Naive thymus-derived CD8-positive, alpha-beta T cell (primary cell): ENCODE results near the gene VEGFB. TPM values are rescaled to one million over a fixed set of nuclear protein-coding genes. Genes with fewer than 3 reads are reported as not detected.

ENCODE experiments used
- ATAC-seq, 2 donors: fragments of 150-1000 bp; cut with Tn5 transposase in 1 of 2; sonication (Bioruptor Pico), chemical (Tn5 transposase) in 1 of 2; 1 replicate in 1 of 2; 2 replicates in 1 of 2; pipeline ENCODE4 v1.10.0; 2021; ENCODE audit warnings: mild to moderate bottlenecking in 2 of 2, moderate library complexity in 2 of 2
- POLR2A ChIA-PET: fragments of 350-600 bp; sonication (Branson Sonifier 250); formaldehyde crosslinking; loops from one replicate; lab custom pipeline; 2021; ENCODE audit warnings: antibody characterized with exemption; lab: Charles Lee
- DNase-seq, 10 donors: peaks; one replicate each; pipeline versions ENCODE4 v3.0.0 to v3.0.0-alpha.2; 2020 to 2022
- H3K27ac Mint-ChIP-seq, 10 donors: one replicate each; pipeline ENCODE4 v1.8.0; 2020 to 2022; ENCODE audit warnings: mild to moderate bottlenecking in 10 of 10, mixed read lengths in 10 of 10, moderate library complexity in 4 of 10, inconsistent platforms in 1 of 10
- H3K27me3 Mint-ChIP-seq, 5 donors: one replicate each; pipeline ENCODE4 v1.8.0; 2021 to 2022; ENCODE audit warnings: mixed read lengths in 5 of 5
- H3K36me3 Mint-ChIP-seq, 3 donors: one replicate each; pipeline ENCODE4 v1.8.0; 2020 to 2022; ENCODE audit warnings: mixed read lengths in 3 of 3, mild to moderate bottlenecking in 2 of 3, inconsistent platforms in 1 of 3
- H3K4me1 Mint-ChIP-seq, 4 donors: one replicate each; pipeline ENCODE4 v1.8.0; 2021 to 2022; ENCODE audit warnings: mixed read lengths in 4 of 4
- H3K4me3 Mint-ChIP-seq, 10 donors: one replicate each; pipeline ENCODE4 v1.8.0; 2020 to 2022; ENCODE audit warnings: mild to moderate bottlenecking in 10 of 10, mixed read lengths in 10 of 10, moderate library complexity in 6 of 10, inconsistent platforms in 1 of 10
- H3K9me3 Mint-ChIP-seq, 9 donors: one replicate each; pipeline ENCODE4 v1.8.0; 2020 to 2022; ENCODE audit warnings: mixed read lengths in 9 of 9, mild to moderate bottlenecking in 3 of 9, inconsistent platforms in 1 of 9, moderate library complexity in 1 of 9
- polyA plus RNA-seq, 3 donors: library from polyadenylated mRNA; unstranded; fragments of 300-500 nt; fragmentation: Illumina TruSeq; gene quantifications; one replicate each; pipeline ENCODE4 v1.2.3, GENCODE V29; 2021
- total RNA-seq, 8 experiments: library from RNA in 2 of 8; stranded (reverse) in 2 of 8; gene quantifications; one replicate each; pipeline ENCODE4 v1.2.3 and lab custom pipeline; 2021 to 2026

The VEGFB gene
- total and polyA plus RNA-seq, 5 experiments from 2014 or later = 11.2 to 62.1 (median 28.1) TPM

DNA sequence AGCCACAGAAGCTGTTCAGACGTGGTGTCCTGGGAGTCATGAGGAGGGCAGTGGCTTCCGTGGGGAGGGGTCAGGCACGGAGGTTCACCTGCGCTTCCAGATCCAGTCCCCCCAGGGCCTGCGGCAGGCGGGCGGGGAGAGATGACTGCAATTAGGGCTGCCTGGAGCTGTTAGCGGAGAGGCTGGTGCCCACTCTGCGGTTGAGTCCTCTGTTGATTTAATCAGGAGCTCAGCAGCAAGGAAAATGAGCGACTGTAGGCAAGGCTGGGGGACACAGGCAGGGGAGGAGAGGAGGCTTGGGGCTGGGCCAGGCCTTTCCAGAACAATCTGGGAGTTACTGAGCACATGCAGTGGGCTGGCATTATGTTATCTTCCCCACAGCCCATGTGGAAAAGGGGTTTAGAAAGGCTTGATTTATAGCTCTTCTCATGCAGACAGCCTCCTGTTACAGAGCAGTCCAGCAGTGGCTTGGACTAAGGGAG, 30.0 kb downstream of the VEGFB start:
- Mint-ChIP-seq H3K9me3 (no peaks in the 10 kb centered on the region), H3K4me1 (peaks cover 16 to 19% (median 17%) of the 10 kb centered on the region in 4 donors), H3K36me3 (peaks cover 0 to 1% (median 0%) of the 10 kb centered on the region in 3 donors), H3K27ac (peak overlapping the region in 2 of 10 donors; percentile 21 to 62), H3K4me3 (no peak overlapping the region), H3K27me3 (no peaks in the 10 kb centered on the region)
- POLR2A ChIA-PET = interaction anchor here (0.6 to 1.6 kb wide), 6 partner anchors 10 to 57 kb away, joined by 3 to 6 read pairs (median 4); partner anchors contain the start of gene FERMT3
- ATAC-seq = no peak
- no peak for DNase-seq

DNA sequence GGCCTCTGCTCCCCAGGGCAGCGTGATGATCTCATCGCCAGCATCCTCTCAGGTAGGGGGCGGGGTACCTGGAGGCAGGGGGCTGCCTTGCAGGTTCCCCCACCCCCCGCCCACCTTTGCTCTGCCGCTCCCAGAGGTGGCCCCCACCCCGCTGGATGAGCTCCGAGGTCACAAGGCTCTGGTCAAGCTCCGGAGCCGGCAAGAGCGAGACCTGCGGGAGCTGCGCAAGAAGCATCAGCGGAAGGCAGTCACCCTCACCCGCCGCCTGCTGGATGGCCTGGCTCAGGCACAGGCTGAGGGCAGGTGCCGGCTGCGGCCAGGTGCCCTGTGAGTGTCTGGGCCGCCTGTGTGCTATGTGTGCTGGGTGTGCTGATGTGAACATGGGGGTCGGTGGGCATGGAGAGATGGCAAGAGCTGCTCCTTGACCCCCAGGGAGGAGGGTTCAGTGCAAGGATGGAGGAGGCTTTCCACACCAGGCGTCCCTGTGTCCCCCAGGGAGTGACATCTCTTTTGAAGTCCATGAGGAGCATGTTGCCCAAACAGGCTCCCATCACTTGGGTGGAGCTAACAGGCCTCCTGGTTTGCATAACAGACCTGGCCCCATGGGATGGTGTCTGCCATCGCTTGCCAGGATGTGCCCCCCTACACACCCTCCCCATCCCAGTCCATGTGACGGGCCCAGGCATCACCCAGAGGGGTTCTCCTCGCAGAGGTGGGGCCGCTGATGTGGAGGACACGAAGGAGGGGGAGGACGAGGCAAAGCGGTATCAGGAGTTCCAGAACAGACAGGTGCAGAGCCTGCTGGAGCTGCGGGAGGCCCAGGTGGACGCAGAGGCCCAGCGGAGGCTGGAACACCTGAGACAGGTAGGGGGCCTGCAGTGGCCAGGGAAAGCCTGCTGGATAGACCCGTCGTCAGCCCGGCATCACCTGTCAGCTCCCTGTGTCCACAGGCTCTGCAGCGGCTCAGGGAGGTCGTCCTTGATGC, 31.1 kb downstream of the VEGFB start:
- Mint-ChIP-seq H3K9me3 (no peaks in the 10 kb centered on the region), H3K27ac (peak overlapping the region in 1 of 10 donors; percentile 69), H3K4me1 (peaks cover 18 to 25% (median 20%) of the 10 kb centered on the region in 4 donors), H3K27me3 (no peaks in the 10 kb centered on the region), H3K4me3 (peak overlapping the region in 1 of 10 donors; percentile 5), H3K36me3 (no peaks in the 10 kb centered on the region)
- DNase-seq (no peak), ATAC-seq (no peak)
- POLR2A ChIA-PET = interaction anchor here (0.6 to 1.4 kb wide), 5 partner anchors 11 to 58 kb away, joined by 3 to 5 read pairs (median 3); partner anchors contain the start of gene FERMT3

DNA sequence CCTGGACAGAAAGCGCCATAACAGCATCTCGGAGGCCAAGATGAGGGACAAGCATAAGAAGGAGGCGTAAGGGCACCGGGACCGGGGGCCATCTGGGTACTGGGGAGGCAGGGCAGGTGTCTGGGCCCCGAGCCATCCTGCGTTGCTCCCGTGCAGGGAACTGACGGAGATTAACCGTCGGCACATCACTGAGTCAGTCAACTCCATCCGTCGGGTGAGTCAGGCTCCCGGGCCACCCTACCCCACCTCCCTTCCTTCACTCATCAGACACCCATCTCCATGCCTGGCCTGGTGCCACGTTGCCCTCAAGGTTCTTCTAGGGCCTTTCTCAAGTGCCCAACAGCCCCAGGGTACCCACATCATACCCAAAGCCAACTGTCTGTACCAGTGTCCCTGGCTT, 32.0 kb downstream of the VEGFB start:
- no peaks in the 10 kb centered on the region for H3K9me3 Mint-ChIP-seq
- no peaks in the 10 kb centered on the region for H3K27me3 Mint-ChIP-seq
- POLR2A ChIA-PET = interaction anchor here (0.6 to 6.2 kb wide), 3 partner anchors 10 to 60 kb away, joined by 3 to 106 read pairs (median 3); partner anchors contain the start of gene FERMT3
- ATAC-seq = no peak
- H3K4me1 Mint-ChIP-seq = peaks cover 18 to 26% (median 21%) of the 10 kb centered on the region in 4 donors
- H3K36me3 Mint-ChIP-seq = no peaks in the 10 kb centered on the region
- H3K4me3 Mint-ChIP-seq = peak overlapping the region in 1 of 10 donors; percentile 5
- H3K27ac Mint-ChIP-seq = no peak overlapping the region
- no peak for DNase-seq

DNA sequence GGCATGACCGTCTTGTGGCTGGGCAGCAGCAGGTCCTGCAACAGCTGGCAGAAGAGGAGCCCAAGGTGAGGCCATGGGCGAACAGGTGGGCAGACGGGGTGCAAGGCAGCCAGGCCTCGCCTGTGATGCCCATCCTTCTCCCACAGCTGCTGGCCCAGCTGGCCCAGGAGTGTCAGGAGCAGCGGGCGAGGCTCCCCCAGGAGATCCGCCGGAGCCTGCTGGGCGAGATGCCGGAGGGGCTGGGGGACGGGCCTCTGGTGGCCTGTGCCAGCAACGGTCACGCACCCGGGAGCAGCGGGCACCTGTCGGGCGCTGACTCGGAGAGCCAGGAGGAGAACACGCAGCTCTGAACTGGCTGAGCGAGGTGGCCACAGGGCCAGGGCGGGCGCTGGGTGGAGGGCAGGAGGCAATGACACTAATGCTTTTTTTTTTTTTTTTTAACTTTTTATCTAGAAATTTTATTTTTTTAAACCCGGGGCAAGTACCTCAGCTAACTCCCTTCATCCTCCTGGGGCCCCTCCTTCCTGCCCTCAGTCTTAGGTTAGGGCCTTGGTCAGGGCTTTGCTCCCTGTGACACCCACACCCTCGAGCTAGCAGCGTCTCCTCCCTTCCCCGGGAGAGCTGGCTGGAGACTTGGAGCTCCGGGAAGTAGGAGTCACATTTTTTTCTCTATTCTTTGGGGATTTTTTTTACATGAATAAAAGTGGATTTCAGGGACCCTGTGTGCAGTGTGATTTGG, 33.0 kb downstream of the VEGFB start:
- Mint-ChIP-seq H3K4me1 (peaks cover 22 to 36% (median 25%) of the 10 kb centered on the region in 4 donors), H3K27ac (peak overlapping the region in 6 of 10 donors; percentile 35 to 98 (median 76)), H3K36me3 (no peaks in the 10 kb centered on the region), H3K4me3 (peak overlapping the region in 6 of 10 donors; percentile 16 to 97 (median 74)), H3K27me3 (no peaks in the 10 kb centered on the region), H3K9me3 (no peaks in the 10 kb centered on the region)
- ATAC-seq = no peak
- no peak for DNase-seq
- POLR2A ChIA-PET = interaction anchor here (0.6 to 6.6 kb wide), 7 partner anchors 10 to 887 kb away, joined by 3 to 140 read pairs (median 69); partner anchors contain the start of genes BAD, FERMT3, FKBP2 and GPR137

DNA sequence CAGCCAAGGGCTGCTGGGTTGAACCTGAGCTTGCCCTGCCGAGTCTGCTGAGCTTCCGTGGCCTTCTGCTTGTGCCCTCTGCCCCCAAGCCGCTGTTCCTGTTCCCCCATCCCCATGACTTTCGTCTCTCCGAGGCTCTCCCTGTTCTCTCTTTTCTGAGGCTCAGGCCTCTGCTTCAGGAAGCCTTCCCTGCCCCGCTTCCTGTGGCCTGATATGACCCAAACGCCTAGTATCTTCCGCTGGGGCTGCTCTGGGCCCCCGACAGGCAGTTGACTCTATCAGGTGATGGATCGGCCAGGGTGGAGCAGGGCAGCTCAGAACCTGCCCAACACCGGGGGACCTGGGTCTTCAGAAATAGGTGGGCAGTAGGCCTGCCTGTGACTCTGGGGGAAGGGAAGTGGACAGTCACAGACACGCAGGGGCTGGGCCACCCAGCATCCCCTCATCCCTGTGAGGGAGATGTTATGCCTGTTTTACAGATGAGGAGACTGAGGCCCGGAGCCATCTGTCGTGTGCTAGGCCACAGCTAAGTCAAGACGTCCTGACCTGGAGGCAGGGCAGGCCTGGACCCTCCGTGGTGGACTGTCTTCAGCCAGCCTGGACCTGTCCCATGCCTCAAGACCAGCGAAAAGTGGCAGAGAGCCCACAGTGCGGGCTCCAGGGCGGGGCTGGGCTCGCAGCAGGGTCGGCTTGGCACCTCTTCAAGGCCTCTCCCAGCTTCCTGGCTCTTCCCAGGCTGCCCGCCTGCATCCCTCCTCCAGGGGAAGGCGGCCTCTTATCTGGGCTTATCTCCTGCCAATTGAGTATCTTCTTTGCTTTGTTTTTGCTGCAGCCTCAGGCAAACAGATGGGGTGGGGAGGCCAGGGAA, 33.9 kb downstream of the VEGFB start:
- Mint-ChIP-seq H3K27ac (peak overlapping the region; percentile 92 to 100 (median 98)), H3K36me3 (no peaks in the 10 kb centered on the region), H3K4me1 (peaks cover 20 to 37% (median 27%) of the 10 kb centered on the region in 4 donors), H3K27me3 (no peaks in the 10 kb centered on the region), H3K9me3 (no peaks in the 10 kb centered on the region), H3K4me3 (peak overlapping the region; percentile 86 to 99 (median 96))
- DNase-seq (no peak), ATAC-seq (no peak)
- POLR2A ChIA-PET = interaction anchor here (0.6 to 6.6 kb wide), 16 partner anchors 10 to 1559 kb away, joined by 3 to 140 read pairs (median 15); partner anchors contain the start of genes BAD, ESRRA, FERMT3 and FKBP2

DNA sequence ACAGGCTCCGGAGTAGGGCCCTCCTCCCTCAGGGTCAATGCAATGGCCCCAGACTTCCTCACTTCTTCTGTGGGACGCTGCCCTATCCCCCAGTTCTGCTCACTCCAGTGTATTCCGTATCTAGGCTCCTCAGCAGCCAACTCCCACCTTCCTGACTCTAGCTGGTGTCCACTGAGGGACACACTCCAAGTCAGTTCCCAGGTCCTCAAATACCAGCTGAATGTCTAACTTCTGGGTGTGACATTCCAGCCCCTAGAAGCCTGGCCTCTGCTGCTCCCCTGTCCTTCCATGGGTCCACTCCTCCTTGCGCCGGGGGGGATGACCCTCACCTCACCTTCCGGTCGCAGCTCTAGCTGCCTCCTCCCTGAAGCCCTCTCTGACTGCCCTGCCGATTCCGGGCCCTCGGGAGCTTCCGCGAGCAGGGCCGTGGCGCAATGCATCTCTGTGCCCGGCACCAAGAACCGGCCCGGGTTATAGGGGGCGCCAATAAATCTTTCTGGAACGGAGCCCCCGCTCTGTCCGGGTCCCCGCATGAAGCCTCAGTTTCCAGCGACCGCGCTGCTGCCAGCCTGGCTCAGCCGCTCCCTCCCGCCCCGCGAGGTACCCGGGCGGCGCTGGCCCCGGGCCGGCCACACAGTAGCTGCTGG, 34.6 kb downstream of the VEGFB start:
- Mint-ChIP-seq H3K27ac (peak overlapping the region; percentile 92 to 100 (median 98)), H3K4me3 (peak overlapping the region; percentile 86 to 99 (median 96)), H3K9me3 (no peaks in the 10 kb centered on the region), H3K4me1 (peaks cover 20 to 37% (median 27%) of the 10 kb centered on the region in 4 donors), H3K27me3 (no peaks in the 10 kb centered on the region), H3K36me3 (no peaks in the 10 kb centered on the region)
- ATAC-seq = peak; percentile 0 to 5
- peak in 2 of 10 donors; percentile 18 to 23 for DNase-seq
- POLR2A ChIA-PET = interaction anchor here (0.6 to 6.6 kb wide), 18 partner anchors 11 to 1560 kb away, joined by 3 to 140 read pairs (median 12); partner anchors contain the start of genes BAD, CCDC88B, ESRRA and FERMT3

DNA sequence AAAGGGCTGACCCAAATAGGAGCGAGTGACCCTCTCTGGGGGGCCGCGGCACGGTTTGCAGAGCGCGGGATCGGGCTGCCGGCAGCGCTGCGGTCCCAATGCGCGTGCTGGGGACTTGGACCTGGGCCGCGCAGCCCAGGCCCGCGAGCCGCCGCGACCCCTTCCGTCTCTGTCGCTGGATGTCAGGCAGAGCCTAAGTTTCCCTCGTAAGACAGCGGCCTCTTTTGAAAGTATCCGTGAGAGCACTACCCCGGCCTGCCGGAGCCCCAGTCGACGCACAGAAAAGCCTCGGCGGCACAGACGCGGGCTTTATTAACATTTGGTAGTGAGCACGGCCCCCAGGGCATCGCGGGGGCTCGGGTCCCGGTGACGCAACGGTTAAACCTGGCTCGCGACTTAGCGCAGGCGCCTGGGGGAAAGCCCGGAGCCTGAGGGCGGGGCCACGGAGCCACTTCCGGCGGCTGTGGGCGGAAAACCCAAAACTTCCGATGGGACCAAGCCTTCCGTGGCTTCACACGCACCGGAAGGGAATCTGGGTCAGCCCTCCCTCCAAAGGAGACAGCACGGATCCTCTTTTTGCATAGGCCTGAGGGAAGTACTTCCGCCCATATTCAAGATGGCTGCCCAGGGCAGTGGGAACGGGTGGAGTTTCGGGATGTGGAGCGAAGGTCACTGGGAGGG, 35.3 kb downstream of the VEGFB start:
- POLR2A ChIA-PET = interaction anchor here (0.7 to 6.6 kb wide), 22 partner anchors 12 to 1603 kb away, joined by 3 to 140 read pairs (median 8); partner anchors contain the start of genes BAD, CCDC88B, DNAJC4 and ESRRA
- DNase-seq (peak; percentile 93 to 98 (median 97)), ATAC-seq (peak; percentile 76 to 77)
- H3K27me3 Mint-ChIP-seq = no peaks in the 10 kb centered on the region
- peak overlapping the region; percentile 94 to 100 (median 98) for H3K27ac Mint-ChIP-seq
- peak overlapping the region; percentile 92 to 99 (median 96) for H3K4me3 Mint-ChIP-seq
- H3K9me3 Mint-ChIP-seq = no peaks in the 10 kb centered on the region
- no peaks in the 10 kb centered on the region for H3K36me3 Mint-ChIP-seq
- peaks cover 20 to 37% (median 27%) of the 10 kb centered on the region in 4 donors for H3K4me1 Mint-ChIP-seq

DNA sequence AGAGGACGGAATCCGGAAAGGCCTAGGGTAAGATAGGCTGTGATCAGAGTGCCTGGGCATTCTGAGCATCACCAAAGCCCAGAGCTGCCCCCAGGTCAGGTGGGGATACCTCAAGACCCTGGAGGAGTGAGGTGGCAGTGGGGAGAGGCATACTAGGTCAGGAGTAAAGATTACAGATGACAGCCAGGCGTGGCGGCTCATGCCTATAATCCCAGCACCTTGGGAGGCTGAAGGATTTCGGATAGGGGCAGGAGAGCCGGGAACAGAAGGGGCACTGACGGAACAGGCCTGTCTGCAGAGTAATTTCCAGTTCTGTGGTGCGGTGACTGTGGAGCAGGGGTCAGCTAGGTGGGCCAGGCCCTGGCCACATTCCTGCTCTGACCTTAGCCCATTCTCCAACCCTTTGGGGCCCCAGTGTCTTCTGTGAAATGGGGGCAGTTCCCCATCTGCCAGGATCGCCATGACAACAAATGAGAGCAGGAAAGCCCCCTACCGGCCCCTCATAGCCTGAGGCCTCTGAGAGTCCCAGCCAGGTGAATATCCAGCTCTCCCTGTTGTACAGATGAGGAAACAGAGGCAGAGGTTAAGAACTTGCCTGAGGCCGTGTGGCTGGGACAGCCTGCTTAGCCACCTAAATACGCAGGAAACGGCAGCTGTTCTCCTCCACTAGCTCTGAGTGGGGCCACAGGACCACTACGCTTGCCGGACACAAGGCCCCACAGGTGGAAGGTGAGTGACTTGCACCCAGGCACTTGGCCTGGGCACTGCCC, 40.8 kb downstream of the VEGFB start:
- Mint-ChIP-seq H3K27ac (peak overlapping the region in 2 of 10 donors; percentile 8 to 72), H3K27me3 (no peaks in the 10 kb centered on the region), H3K4me1 (peaks cover 4 to 14% (median 10%) of the 10 kb centered on the region in 4 donors), H3K4me3 (no peak overlapping the region), H3K36me3 (peaks cover 0 to 4% (median 0%) of the 10 kb centered on the region in 3 donors), H3K9me3 (no peaks in the 10 kb centered on the region)
- POLR2A ChIA-PET = interaction anchor here (0.7 to 1.5 kb wide), 2 partner anchors 9 to 42 kb away, joined by 4 to 7 read pairs; partner anchors contain the start of genes BAD and PRDX5
- DNase-seq = no peak
- ATAC-seq = no peak

DNA sequence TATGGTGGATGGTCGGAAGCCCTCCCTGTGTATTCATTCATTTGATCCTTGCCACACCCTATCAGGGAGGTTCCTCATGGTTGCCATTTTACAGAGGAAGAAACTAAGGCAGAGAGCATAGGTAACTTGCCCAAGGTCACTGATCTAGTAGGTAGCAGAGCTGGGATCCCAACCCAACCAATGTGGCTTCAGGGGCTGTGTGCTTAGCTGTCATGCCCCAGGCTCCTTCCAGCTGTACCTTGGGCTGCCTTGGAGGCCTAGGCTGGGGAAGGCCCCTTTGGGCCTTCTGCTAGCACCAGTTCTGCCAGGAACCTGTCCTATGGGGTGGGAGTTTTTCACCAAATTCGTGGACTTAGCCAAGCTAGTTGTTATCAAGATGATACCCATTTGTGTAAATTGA, 41.5 kb downstream of the VEGFB start:
- POLR2A ChIA-PET = interaction anchor here (1.5 kb wide), 1 partner anchor 8 kb away, joined by 7 read pairs; the partner anchor contains the start of gene BAD
- ATAC-seq = no peak
- Mint-ChIP-seq H3K27me3 (no peaks in the 10 kb centered on the region), H3K9me3 (no peaks in the 10 kb centered on the region), H3K27ac (no peak overlapping the region), H3K4me1 (peaks cover 2 to 11% (median 7%) of the 10 kb centered on the region in 4 donors), H3K4me3 (no peak overlapping the region), H3K36me3 (peaks cover 0 to 4% (median 0%) of the 10 kb centered on the region in 3 donors)
- DNase-seq = no peak
